Measurements from ENCODE around the gene PRR15L.

The PRR15L gene

DNA sequence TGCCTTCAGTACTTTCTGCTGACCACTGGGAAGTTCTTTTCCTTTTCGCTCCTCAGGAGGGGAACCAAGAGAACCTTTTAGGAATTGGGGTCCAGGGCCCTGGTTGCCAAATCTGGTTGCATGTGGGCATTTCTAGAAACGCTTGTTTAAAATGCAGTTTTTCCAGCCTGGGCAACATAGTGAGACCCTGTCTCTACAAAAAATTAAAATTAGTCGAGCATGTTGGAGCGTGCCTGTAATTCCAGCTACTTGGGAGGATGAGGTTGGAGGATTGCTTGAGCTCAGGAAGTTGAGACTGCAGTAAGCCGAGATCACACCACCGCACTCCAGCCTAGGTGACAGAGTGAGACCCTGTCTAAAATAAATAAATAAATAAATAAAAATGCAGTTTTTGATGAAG, 15.1 kb downstream of the PRR15L start:
- Histone ChIP-seq H3K36me3 (replicated peaks; ENCODE audit: low read depth, low read length) (peaks cover 31% of the 10 kb centered on the region), H3K27ac (ENCODE audit: low read length) (no peak overlapping the region), H3K4me3 (ENCODE audit: low read length) (peak overlapping the region; percentile 82), H3K9me3 (ENCODE audit: insufficient read depth, low read length) (no peaks in the 10 kb centered on the region), H2AFZ (ENCODE audit: low read depth, low read length) (no peak overlapping the region), H3K9ac (ENCODE audit: low read length) (peak overlapping the region; percentile 81), H3K4me1 (ENCODE audit: low read length) (peaks cover 31% of the 10 kb centered on the region), H3K4me2 (ENCODE audit: low read length) (peak overlapping the region; percentile 99), H4K20me1 (ENCODE audit: insufficient read depth, low read length) (no peaks in the 10 kb centered on the region), H3K27me3 (ENCODE audit: low read depth, low read length) (no peaks in the 10 kb centered on the region), H3K79me2 (ENCODE audit: low read length) (peaks cover 28% of the 10 kb centered on the region)
- TF ChIP-seq, protein P1, sequence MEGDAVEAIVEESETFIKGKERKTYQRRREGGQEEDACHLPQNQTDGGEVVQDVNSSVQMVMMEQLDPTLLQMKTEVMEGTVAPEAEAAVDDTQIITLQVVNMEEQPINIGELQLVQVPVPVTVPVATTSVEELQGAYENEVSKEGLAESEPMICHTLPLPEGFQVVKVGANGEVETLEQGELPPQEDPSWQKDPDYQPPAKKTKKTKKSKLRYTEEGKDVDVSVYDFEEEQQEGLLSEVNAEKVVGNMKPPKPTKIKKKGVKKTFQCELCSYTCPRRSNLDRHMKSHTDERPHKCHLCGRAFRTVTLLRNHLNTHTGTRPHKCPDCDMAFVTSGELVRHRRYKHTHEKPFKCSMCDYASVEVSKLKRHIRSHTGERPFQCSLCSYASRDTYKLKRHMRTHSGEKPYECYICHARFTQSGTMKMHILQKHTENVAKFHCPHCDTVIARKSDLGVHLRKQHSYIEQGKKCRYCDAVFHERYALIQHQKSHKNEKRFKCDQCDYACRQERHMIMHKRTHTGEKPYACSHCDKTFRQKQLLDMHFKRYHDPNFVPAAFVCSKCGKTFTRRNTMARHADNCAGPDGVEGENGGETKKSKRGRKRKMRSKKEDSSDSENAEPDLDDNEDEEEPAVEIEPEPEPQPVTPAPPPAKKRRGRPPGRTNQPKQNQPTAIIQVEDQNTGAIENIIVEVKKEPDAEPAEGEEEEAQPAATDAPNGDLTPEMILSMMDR (IDR thresholded peaks at IDR 0.05; ENCODE audit: low read depth, low read length) = no peak
- no peak for TF ChIP-seq EZH2phosphoT487 (IDR thresholded peaks at IDR 0.05; ENCODE audit: low read depth)

DNA sequence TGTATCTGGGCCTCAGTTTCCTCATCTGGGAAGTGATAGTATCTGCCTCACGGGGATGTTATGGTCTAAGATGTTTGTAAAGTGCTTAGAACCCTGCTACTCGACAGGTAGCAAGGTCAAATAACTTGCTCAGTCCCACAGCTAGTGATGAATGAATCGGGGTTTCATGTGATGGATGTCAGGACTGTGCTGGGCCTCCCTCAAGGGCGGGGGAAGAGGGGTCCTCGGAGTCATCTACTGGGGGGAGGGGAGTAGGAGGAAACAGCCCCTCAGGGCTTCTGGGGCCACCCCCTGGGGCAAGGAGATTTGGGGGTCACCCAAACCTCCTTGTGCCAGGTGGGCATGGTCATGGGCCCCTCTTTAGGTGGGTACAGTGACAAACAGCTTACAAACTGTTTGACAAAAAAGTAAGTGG, 15.6 kb downstream of the PRR15L start:
- Histone ChIP-seq H4K20me1 (ENCODE audit: insufficient read depth, low read length) (no peaks in the 10 kb centered on the region), H2AFZ (ENCODE audit: low read depth, low read length) (0 out of 2 replicates have a peak overlapping the region, but pooled peaks have one; percentile 68), H3K36me3 (replicated peaks; ENCODE audit: low read depth, low read length) (peaks cover 31% of the 10 kb centered on the region), H3K9me3 (ENCODE audit: insufficient read depth, low read length) (no peaks in the 10 kb centered on the region), H3K4me3 (ENCODE audit: low read length) (peak overlapping the region; percentile 82), H3K4me2 (ENCODE audit: low read length) (peak overlapping the region; percentile 99), H3K27me3 (ENCODE audit: low read depth, low read length) (no peaks in the 10 kb centered on the region), H3K79me2 (ENCODE audit: low read length) (peaks cover 28% of the 10 kb centered on the region), H3K27ac (ENCODE audit: low read length) (peak overlapping the region; percentile 44), H3K9ac (ENCODE audit: low read length) (peak overlapping the region; percentile 81), H3K4me1 (ENCODE audit: low read length) (peaks cover 30% of the 10 kb centered on the region)
- no peak for TF ChIP-seq EZH2phosphoT487 (IDR thresholded peaks at IDR 0.05; ENCODE audit: low read depth)
- TF ChIP-seq, protein P1 (IDR thresholded peaks at IDR 0.05; ENCODE audit: low read depth, low read length) = no peak

DNA sequence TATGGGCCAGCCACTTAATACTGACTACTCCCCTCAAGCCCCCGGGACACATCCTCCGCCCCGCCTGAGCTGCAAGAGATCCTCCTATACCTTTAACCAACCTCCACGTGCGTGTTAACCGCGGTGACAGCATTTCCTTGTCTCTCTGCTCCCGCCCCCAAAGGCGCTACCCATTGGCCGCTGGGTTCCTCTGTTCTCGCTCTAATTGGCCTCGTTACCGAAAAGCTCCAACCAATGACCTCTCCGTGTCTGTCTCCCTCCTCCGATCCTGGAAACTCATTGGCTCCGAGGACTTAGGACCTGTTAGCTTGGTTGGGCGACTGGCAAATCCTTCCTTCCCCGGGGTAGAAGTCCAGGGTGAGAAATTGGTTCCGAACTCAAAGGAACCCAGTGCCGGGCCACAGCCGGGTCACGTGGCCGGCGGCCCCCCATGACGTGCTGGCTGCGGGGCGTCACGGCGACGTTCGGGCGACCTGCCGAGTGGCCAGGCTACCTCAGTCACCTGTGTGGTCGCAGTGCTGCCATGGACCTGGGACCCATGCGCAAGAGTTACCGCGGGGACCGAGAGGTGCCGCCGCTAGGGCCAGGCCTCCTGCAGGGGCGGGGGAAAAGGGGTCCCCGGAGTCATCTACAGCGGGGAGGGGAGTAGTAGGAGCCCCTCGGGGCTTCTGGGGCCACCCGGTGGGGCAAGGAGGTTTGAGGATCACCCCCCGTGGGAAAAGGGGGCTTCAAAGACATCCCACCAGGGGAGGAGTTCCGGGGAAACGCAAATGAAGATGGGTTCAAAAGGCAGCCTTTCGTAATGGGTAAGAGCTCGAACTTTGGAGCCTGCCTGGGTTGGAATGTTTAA, 16.2 kb downstream of the PRR15L start, which contains the start of gene PNPO:
Gene PNPO (plus strand): TSS at position 326 of the 850 bp plus-strand sequence. CDS start 105 bp downstream, at position 431.
- Histone ChIP-seq H3K4me1 (ENCODE audit: low read length) (peaks cover 28% of the 10 kb centered on the region), H2AFZ (ENCODE audit: low read depth, low read length) (peak within 1 kb of the TSS; percentile 84; the same call in 1 of the 2 replicates)

DNA sequence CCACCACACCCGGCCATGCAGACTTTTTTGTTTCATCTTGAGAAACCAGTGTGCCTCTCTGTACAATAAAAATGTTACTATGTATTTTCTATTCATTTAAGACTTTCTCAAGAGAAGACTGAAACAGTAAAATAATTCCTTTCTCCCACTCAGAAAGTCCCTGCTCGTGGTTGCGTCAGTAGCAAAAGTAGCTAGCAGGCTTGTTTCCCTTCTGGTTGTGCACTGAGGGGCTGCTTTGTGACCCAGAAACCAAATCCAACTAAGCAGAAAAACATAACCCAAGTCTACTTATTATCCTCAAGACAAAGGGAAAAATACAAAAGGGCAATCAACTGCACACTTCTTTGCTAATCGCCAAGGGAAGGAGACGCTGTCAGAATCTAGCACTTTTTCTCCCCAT, 19.7 kb downstream of the PRR15L start:
- no peaks in the 10 kb centered on the region for H3K9me3 ChIP-seq (ENCODE audit: insufficient read depth, low read length)
- H4K20me1 ChIP-seq (ENCODE audit: insufficient read depth, low read length) = no peaks in the 10 kb centered on the region
- TF ChIP-seq, protein P1 (IDR thresholded peaks at IDR 0.05; ENCODE audit: low read depth, low read length) = no peak
- TF ChIP-seq EZH2phosphoT487 (IDR thresholded peaks at IDR 0.05; ENCODE audit: low read depth) = no peak
- no peak overlapping the region for H3K27ac ChIP-seq (ENCODE audit: low read length)
- H3K27me3 ChIP-seq (ENCODE audit: low read depth, low read length) = no peaks in the 10 kb centered on the region
- H2AFZ ChIP-seq (ENCODE audit: low read depth, low read length) = no peak overlapping the region
- peaks cover 18% of the 10 kb centered on the region for H3K79me2 ChIP-seq (ENCODE audit: low read length)
- peaks cover 19% of the 10 kb centered on the region for H3K4me1 ChIP-seq (ENCODE audit: low read length)
- peaks cover 2% of the 10 kb centered on the region for H3K36me3 ChIP-seq (replicated peaks; ENCODE audit: low read depth, low read length)
- no peak overlapping the region for H3K4me2 ChIP-seq (ENCODE audit: low read length)
- no peak overlapping the region for H3K9ac ChIP-seq (ENCODE audit: low read length)
- no peak overlapping the region for H3K4me3 ChIP-seq (ENCODE audit: low read length)

More for the DNA sequence above, 16.2 kb downstream of the PRR15L start, which contains the start of gene PNPO:
- no peaks in the 10 kb centered on the region for H3K27me3 ChIP-seq (ENCODE audit: low read depth, low read length)
- no peaks in the 10 kb centered on the region for H4K20me1 ChIP-seq (ENCODE audit: insufficient read depth, low read length)
- TF ChIP-seq, protein P1 (IDR thresholded peaks at IDR 0.05; ENCODE audit: low read depth, low read length) = no peak
- TF ChIP-seq EZH2phosphoT487 (IDR thresholded peaks at IDR 0.05; ENCODE audit: low read depth) = no peak
- H3K27ac ChIP-seq (ENCODE audit: low read length) = peak within 1 kb of the TSS; percentile 44
- peaks cover 28% of the 10 kb centered on the region for H3K79me2 ChIP-seq (ENCODE audit: low read length)
- H3K4me2 ChIP-seq (ENCODE audit: low read length) = peak within 1 kb of the TSS; percentile 99
- H3K9me3 ChIP-seq (ENCODE audit: insufficient read depth, low read length) = no peaks in the 10 kb centered on the region
- H3K4me3 ChIP-seq (ENCODE audit: low read length) = peak within 1 kb of the TSS; percentile 82
- peaks cover 28% of the 10 kb centered on the region for H3K36me3 ChIP-seq (replicated peaks; ENCODE audit: low read depth, low read length)
- H3K9ac ChIP-seq (ENCODE audit: low read length) = peak within 1 kb of the TSS; percentile 81
